Gastroesophageal sphincter (tissue), 3 donors: ENCODE data around the gene MYO1D.

ENCODE experiments used
- EP300 ChIP-seq: sonication (generic); formaldehyde crosslinking; IDR thresholded peaks from one replicate; pipeline ENCODE4 v1.6.1; 2017; ENCODE audit warnings: antibody characterized with exemption, mild to moderate bottlenecking
- POLR2A ChIP-seq, 2 donors: fragments of 450-650 bp; IDR thresholded peaks; one replicate each; pipeline ENCODE4 v1.6.1; 2017; ENCODE audit warnings: antibody characterized with exemption in 2 of 2, mild to moderate bottlenecking in 2 of 2, moderate library complexity in 1 of 2
- POLR2AphosphoS5 ChIP-seq: sonication (generic); formaldehyde crosslinking; IDR thresholded peaks from one replicate; pipeline ENCODE4 v1.6.1; 2017; ENCODE audit warnings: antibody characterized with exemption
- TF ChIP-seq, protein P1 (sequence below), 4 experiments: fragments of 200-600 bp in 2 of 4; fragments of 450-650 bp in 2 of 4; sonication (generic) in 1 of 4; IDR thresholded peaks; one replicate each; pipeline ENCODE4 v1.5.1; 2017 to 2019; ENCODE audit warnings: antibody characterized with exemption in 4 of 4, mild to moderate bottlenecking in 2 of 4, moderate library complexity in 2 of 4

DNA sequence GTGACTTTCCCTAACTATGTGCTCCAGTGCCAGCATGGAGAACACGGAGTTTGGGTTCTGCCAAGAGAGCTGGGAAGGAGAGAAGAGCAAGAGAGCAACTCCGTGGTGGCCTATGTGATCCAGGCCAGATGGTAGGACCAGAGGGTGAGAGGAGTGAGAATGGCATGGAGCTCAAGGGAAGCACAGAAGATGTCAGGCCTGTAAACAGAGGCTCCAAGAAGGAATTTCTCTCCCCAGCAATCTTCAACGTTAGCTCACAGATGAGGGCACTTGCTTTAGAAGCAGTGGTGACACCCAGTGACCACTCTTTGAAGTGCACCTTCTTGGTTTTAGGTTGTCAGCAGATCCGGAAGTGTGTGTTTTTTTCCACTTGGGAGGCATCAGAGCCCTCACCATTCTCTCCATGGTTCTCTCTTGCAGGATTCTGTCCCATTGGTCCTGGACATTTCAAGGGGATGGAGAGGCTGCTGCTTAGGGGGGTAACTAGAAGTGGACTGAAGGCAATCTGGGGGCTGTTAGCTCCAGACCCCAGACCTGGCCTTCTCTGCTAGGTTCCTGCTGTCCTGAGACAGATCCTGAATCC lies 33.0 kb upstream of the MYO1D start:
- TF ChIP-seq POLR2A (IDR thresholded peaks at IDR 0.05) (no peak), EP300 (no peak), POLR2AphosphoS5 (no peak)
- TF ChIP-seq, protein P1, sequence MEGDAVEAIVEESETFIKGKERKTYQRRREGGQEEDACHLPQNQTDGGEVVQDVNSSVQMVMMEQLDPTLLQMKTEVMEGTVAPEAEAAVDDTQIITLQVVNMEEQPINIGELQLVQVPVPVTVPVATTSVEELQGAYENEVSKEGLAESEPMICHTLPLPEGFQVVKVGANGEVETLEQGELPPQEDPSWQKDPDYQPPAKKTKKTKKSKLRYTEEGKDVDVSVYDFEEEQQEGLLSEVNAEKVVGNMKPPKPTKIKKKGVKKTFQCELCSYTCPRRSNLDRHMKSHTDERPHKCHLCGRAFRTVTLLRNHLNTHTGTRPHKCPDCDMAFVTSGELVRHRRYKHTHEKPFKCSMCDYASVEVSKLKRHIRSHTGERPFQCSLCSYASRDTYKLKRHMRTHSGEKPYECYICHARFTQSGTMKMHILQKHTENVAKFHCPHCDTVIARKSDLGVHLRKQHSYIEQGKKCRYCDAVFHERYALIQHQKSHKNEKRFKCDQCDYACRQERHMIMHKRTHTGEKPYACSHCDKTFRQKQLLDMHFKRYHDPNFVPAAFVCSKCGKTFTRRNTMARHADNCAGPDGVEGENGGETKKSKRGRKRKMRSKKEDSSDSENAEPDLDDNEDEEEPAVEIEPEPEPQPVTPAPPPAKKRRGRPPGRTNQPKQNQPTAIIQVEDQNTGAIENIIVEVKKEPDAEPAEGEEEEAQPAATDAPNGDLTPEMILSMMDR (IDR thresholded peaks at IDR 0.05): peak; percentile 57 to 81 (median 75)
